ENCODE measurements around the gene FTCD. TPM values are rescaled to one million over a fixed set of nuclear protein-coding genes. Genes with fewer than 3 reads are reported as not detected.

FTCD gene
- total and polyA plus RNA-seq, 12 donors: 0.20 to 16.8 (median 1.9) TPM; not detected in 2

- H3K36me3 ChIP-seq (replicated peaks in 1 of 2): no peaks in the 10 kb centered on the region
- H3K27ac ChIP-seq: no peak overlapping the region
- DNase-seq: no peak
- WGBS, 4 donors: 82 to 96% (median 91%) methylated on average over 3 to 4 of the region's 4 CpGs
- H3K9me3 ChIP-seq (replicated peaks in 1 of 3): no peaks in the 10 kb centered on the region
- peaks cover 0 to 4% of the 10 kb centered on the region in 2 donors for H3K4me1 ChIP-seq (replicated peaks in 1 of 2)
- TF ChIP-seq POLR2A (IDR thresholded peaks at IDR 0.05): no peak
- TF ChIP-seq, protein P1, sequence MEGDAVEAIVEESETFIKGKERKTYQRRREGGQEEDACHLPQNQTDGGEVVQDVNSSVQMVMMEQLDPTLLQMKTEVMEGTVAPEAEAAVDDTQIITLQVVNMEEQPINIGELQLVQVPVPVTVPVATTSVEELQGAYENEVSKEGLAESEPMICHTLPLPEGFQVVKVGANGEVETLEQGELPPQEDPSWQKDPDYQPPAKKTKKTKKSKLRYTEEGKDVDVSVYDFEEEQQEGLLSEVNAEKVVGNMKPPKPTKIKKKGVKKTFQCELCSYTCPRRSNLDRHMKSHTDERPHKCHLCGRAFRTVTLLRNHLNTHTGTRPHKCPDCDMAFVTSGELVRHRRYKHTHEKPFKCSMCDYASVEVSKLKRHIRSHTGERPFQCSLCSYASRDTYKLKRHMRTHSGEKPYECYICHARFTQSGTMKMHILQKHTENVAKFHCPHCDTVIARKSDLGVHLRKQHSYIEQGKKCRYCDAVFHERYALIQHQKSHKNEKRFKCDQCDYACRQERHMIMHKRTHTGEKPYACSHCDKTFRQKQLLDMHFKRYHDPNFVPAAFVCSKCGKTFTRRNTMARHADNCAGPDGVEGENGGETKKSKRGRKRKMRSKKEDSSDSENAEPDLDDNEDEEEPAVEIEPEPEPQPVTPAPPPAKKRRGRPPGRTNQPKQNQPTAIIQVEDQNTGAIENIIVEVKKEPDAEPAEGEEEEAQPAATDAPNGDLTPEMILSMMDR (IDR thresholded peaks at IDR 0.05): no peak
- H3K4me3 ChIP-seq: no peak overlapping the region
- H3K27me3 ChIP-seq: no peaks in the 10 kb centered on the region
- intact Hi-C loops (cut with DNase I): no loop called here
Measured at GRCh38 chr21:46131588-46131837, 23.9 kb downstream of the FTCD start.

DNA sequence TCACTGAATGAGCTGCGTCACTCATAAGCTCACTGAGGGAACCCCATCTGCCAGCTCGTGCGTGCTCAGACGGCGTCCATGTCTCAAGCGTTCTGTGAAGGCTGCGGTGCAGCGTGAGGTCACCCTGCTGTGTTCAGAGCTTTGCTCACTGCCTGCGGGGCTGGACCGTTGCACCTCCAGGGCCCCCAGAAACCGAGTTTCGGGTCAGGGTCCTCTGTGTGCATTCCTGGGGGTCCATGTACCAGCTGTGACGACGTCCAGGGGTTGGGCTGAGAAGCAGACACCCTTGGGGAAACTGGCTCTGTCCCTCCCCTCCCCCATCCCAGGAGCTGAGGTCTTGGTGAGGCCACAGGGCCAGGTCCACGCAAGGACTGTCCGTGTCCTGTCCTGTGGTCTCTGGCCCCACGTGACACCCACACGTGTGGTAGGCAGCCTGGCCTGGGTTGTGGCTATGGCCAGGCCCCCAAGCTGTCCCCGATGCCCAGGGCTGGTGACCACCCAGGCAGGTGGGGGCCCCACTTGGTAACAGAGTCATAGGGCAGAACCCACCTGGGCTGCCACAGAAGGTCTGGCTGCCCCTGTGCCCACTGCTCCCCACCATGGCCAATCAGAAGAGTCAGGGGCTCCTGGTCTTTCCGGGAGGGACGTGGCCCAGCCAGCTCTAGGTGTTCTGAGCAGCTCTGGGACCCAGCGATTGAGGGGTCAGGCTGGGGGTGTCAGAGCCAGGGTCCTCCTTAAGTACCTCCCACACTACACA is 24.4 kb downstream of the FTCD start:
- H3K27me3 ChIP-seq: no peaks in the 10 kb centered on the region
- no peak for DNase-seq
- TF ChIP-seq, protein P1 (IDR thresholded peaks at IDR 0.05): no peak
- no peak for TF ChIP-seq POLR2A (IDR thresholded peaks at IDR 0.05)
- peaks cover 0 to under 1% of the 10 kb centered on the region in 2 donors for H3K4me1 ChIP-seq (replicated peaks in 1 of 2)
- WGBS, 4 donors: 76 to 80% (median 77%) methylated on average over 16 to 22 of the region's 22 CpGs
- no peaks in the 10 kb centered on the region for H3K9me3 ChIP-seq (replicated peaks in 1 of 3)
- H3K27ac ChIP-seq: no peak overlapping the region
- H3K36me3 ChIP-seq (replicated peaks in 1 of 2): no peaks in the 10 kb centered on the region
- intact Hi-C loops (cut with DNase I): no loop called here
- no peak overlapping the region for H3K4me3 ChIP-seq

DNA sequence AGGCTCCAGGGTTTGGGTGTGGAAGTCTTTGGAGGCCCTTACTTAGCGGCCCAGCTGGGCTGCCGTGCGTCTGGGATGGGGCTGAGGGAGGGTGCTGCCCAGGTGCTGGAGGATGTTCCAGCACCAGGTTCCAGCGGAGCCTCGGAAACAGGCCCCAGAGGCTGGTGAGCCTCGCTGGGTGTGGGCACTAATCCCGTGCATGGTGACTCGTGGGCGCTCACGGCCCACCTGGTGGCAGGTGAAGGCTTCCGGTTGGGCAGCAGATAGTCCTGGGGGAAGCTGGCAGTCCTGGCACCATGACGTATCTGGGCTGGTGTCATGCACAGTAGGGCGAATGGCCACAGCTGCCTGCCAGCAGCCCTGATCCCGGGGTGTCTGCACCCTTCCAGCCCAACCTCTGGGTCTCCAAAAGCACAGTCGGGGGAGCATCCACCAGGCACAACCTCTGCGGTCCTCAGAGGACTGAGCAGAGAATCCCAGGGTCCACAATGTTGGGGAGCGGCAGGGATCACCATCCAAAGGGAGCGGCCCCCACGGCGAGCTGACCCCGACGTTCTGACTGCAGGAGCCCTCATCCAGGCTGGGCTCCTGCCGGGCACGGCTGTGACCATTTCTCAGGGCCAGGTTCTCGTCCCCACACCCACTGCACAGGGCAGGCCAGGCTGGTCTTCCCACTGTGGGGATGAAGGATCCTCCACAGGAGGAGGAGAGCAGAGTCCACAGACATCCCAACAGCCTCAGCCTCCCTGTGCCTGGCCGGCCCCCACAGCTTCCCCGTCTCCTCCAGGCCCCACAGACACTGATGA is 25.3 kb downstream of the FTCD start:
- Histone ChIP-seq H3K4me3 (no peak overlapping the region), H3K27me3 (no peaks in the 10 kb centered on the region), H3K27ac (no peak overlapping the region), H3K36me3 (replicated peaks in 1 of 2) (no peaks in the 10 kb centered on the region), H3K4me1 (replicated peaks in 1 of 2) (no peaks in the 10 kb centered on the region), H3K9me3 (replicated peaks in 1 of 3) (no peaks in the 10 kb centered on the region)
- intact Hi-C loops (cut with DNase I): no loop called here
- WGBS, 4 donors: 76 to 90% (median 87%) methylated on average over 8 to 27 of the region's 27 CpGs
- DNase-seq: no peak
- TF ChIP-seq POLR2A (IDR thresholded peaks at IDR 0.05): no peak
- TF ChIP-seq, protein P1 (IDR thresholded peaks at IDR 0.05): no peak

- Histone ChIP-seq H3K27me3 (no peaks in the 10 kb centered on the region), H3K9me3 (replicated peaks in 1 of 3) (no peaks in the 10 kb centered on the region), H3K4me1 (replicated peaks in 1 of 2) (no peaks in the 10 kb centered on the region), H3K36me3 (replicated peaks in 1 of 2) (no peaks in the 10 kb centered on the region), H3K27ac (no peak overlapping the region), H3K4me3 (no peak overlapping the region)
- no peak for TF ChIP-seq POLR2A (IDR thresholded peaks at IDR 0.05)
- TF ChIP-seq, protein P1 (IDR thresholded peaks at IDR 0.05): no peak
- 92 to 93% (median 92%) methylated on average over 28 to 45 of the region's 45 CpGs for WGBS, 4 donors
- intact Hi-C loops (cut with DNase I): no loop called here
- DNase-seq: no peak
Measured at GRCh38 chr21:46128933-46129571, 26.3 kb downstream of the FTCD start.

Measured in adrenal gland (tissue), 12 donors.